GM21619 (cell line): ENCODE measurements around the gene PHEX.
"Not testable (repeated sequence)": the region's sequence is repeated elsewhere in the genome, so short reads cannot be mapped to it uniquely, and the experiment has no call there.

Source experiments
- ATAC-seq: cut with Tn5 transposase; IDR thresholded peaks from one replicate; pipeline ENCODE4 v1.9.1; 2021; ENCODE audit not compliant: unreplicated experiment

Gene PHEX

GRCh38 chrX:22220941-22221340 is 188.8 kb downstream of the PHEX start:
- ATAC-seq: no peak

GRCh38 chrX:22234380-22234779 is 202.3 kb downstream of the PHEX start:
- ATAC-seq: no peak

GRCh38 chrX:22237479-22237878 is 205.4 kb downstream of the PHEX start:
- no peak for ATAC-seq

GRCh38 chrX:22246620-22247019 is 214.5 kb downstream of the PHEX start:
- no peak for ATAC-seq

- no peak for ATAC-seq
These were observed 215.0 kb downstream of the PHEX start for GRCh38 chrX:22247169-22247568.

- ATAC-seq: no peak
These were observed 216.3 kb downstream of the PHEX start for GRCh38 chrX:22248401-22248800.

- ATAC-seq: no peak
These were observed 217.2 kb downstream of the PHEX start for GRCh38 chrX:22249371-22249770.

GRCh38 chrX:22268706-22269105 is 236.6 kb downstream of the PHEX start:
- no peak for ATAC-seq

GRCh38 chrX:22272613-22273012 is 240.5 kb downstream of the PHEX start, which contains the start of gene CBLL2:
CBLL2 (plus strand) TSS chrX:22272913; CDS start chrX:22272992, 79 bp downstream.
- ATAC-seq: no peak

- ATAC-seq: no peak
These were observed 241.7 kb downstream of the PHEX start for GRCh38 chrX:22273714-22274317.

GRCh38 chrX:22276781-22277180 is 244.7 kb downstream of the PHEX start:
- ATAC-seq: no peak

GRCh38 chrX:22278375-22278774 is 246.2 kb downstream of the PHEX start:
- no peak for ATAC-seq

- ATAC-seq: not testable (repeated sequence)
These were observed 257.1 kb downstream of the PHEX start for GRCh38 chrX:22289209-22289608.

GRCh38 chrX:22296871-22297270 is 264.7 kb downstream of the PHEX start:
- ATAC-seq: no peak

GRCh38 chrX:22300130-22300529 is 268.0 kb downstream of the PHEX start:
- ATAC-seq: peak; percentile 62
